Naive thymus-derived CD4-positive, alpha-beta T cell (primary cell): ENCODE results near the gene ZCCHC14. TPM values are rescaled to one million over a fixed set of nuclear protein-coding genes. Genes with fewer than 3 reads are reported as not detected.

Source experiments
- ATAC-seq: fragments of 150-1000 bp; cut with Tn5 transposase; 2 replicates; pipeline ENCODE4 v1.10.0; 2021; ENCODE audit warnings: mild to moderate bottlenecking, moderate library complexity
- CTCF ChIA-PET: fragments of 350-600 bp; sonication (Branson Sonifier 250); formaldehyde crosslinking; loops from one replicate; lab custom pipeline; 2021; ENCODE audit warnings: antibody characterized with exemption; lab: Charles Lee
- POLR2A ChIA-PET: fragments of 350-600 bp; sonication (Branson Sonifier 250); formaldehyde crosslinking; loops from one replicate; lab custom pipeline; 2021; ENCODE audit warnings: antibody characterized with exemption, inconsistent platforms; lab: Charles Lee
- DNase-seq, 9 donors: peaks; one replicate each; pipeline versions ENCODE4 v3.0.0 to v3.0.0-alpha.2; 2020 to 2022; ENCODE audit warnings: mixed read lengths in 1 of 9
- H3K27ac ChIP-seq: one replicate; pipeline ENCODE4 v1.7.0; 2013; ENCODE audit warnings: mild to moderate bottlenecking, low read depth, low read length, moderate library complexity
- H3K27me3 ChIP-seq, 2 donors: one replicate each; pipeline ENCODE4 v1.7.0; 2013; ENCODE audit warnings: low read length in 2 of 2, mild to moderate bottlenecking in 2 of 2, moderate library complexity in 2 of 2; ENCODE audit not compliant: control insufficient read depth in 2 of 2, insufficient read depth in 2 of 2
- H3K36me3 ChIP-seq, 3 experiments: 1 replicate in 2 of 3; 2 replicates in 1 of 3; pipeline ENCODE4 v1.7.0; 2013; ENCODE audit warnings: low read length in 3 of 3, mild to moderate bottlenecking in 3 of 3, moderate library complexity in 1 of 3; ENCODE audit not compliant: insufficient read depth in 3 of 3, control insufficient read depth in 2 of 3
- H3K4me1 ChIP-seq, 2 donors: one replicate each; pipeline ENCODE4 v1.7.0; 2013; ENCODE audit warnings: low read length in 2 of 2, mild to moderate bottlenecking in 2 of 2, moderate library complexity in 1 of 2; ENCODE audit not compliant: control insufficient read depth in 2 of 2, insufficient read depth in 2 of 2
- H3K4me3 ChIP-seq: 2 replicates; pipeline ENCODE4 v1.7.0; 2013; ENCODE audit warnings: mild to moderate bottlenecking, low read length
- H3K9me3 ChIP-seq, 3 experiments: 1 replicate in 2 of 3; 2 replicates in 1 of 3; pipeline ENCODE4 v1.7.0; 2013; ENCODE audit warnings: low read length in 3 of 3; ENCODE audit not compliant: control insufficient read depth in 2 of 3
- H3K27ac Mint-ChIP-seq, 9 donors: one replicate each; pipeline ENCODE4 v1.8.0; 2020 to 2022; ENCODE audit warnings: mixed read lengths in 9 of 9, mild to moderate bottlenecking in 8 of 9, moderate library complexity in 5 of 9, inconsistent platforms in 2 of 9
- H3K27me3 Mint-ChIP-seq, 5 donors: one replicate each; pipeline ENCODE4 v1.8.0; 2021 to 2022; ENCODE audit warnings: mixed read lengths in 5 of 5, mild to moderate bottlenecking in 1 of 5
- H3K36me3 Mint-ChIP-seq, 5 donors: one replicate each; pipeline ENCODE4 v1.8.0; 2020 to 2022; ENCODE audit warnings: mixed read lengths in 5 of 5, mild to moderate bottlenecking in 3 of 5, inconsistent platforms in 1 of 5
- H3K4me1 Mint-ChIP-seq, 7 donors: one replicate each; pipeline ENCODE4 v1.8.0; 2020 to 2022; ENCODE audit warnings: mixed read lengths in 7 of 7, mild to moderate bottlenecking in 3 of 7, inconsistent platforms in 1 of 7
- H3K4me3 Mint-ChIP-seq, 10 donors: one replicate each; pipeline ENCODE4 v1.8.0; 2020 to 2022; ENCODE audit warnings: mild to moderate bottlenecking in 10 of 10, mixed read lengths in 10 of 10, moderate library complexity in 6 of 10, inconsistent platforms in 2 of 10
- H3K9me3 Mint-ChIP-seq, 11 donors: one replicate each; pipeline ENCODE4 v1.8.0; 2020 to 2022; ENCODE audit warnings: mixed read lengths in 11 of 11, mild to moderate bottlenecking in 4 of 11, inconsistent platforms in 1 of 11, moderate library complexity in 1 of 11
- intact Hi-C, 2 donors: fragments of 100-400 bp; cut with micrococcal nuclease; formaldehyde crosslinking; loops; one replicate each; pipeline ENCODE4 v1.15.1; 2023
- polyA plus RNA-seq, 2 donors: library from polyadenylated mRNA; unstranded; fragments of 300-500 nt; fragmentation: Illumina TruSeq; gene quantifications; one replicate each; pipeline ENCODE4 v1.2.3, GENCODE V29; 2021
- total RNA-seq, 6 experiments: library from RNA in 5 of 6; stranded (reverse) in 5 of 6; gene quantifications; 1 replicate in 5 of 6; 2 replicates in 1 of 6; pipeline ENCODE4 v1.2.3 and lab custom pipeline; 2021 to 2026

Gene ZCCHC14
- total and polyA plus RNA-seq, 7 experiments from 2014 or later, result 0.64 to 34.2 (median 18.3) TPM

GRCh38 chr16:87538594-87538993 is 45.8 kb upstream of the ZCCHC14 start:
- no peaks in the 10 kb centered on the region for H3K4me1 Mint-ChIP-seq
- Histone ChIP-seq H3K9me3 (no peaks in the 10 kb centered on the region), H3K4me1 (no peaks in the 10 kb centered on the region), H3K4me3 (no peak overlapping the region), H3K27ac (no peak overlapping the region), H3K36me3 (no peaks in the 10 kb centered on the region), H3K27me3 (no peaks in the 10 kb centered on the region)
- no peak overlapping the region for H3K4me3 Mint-ChIP-seq
- CTCF ChIA-PET, result no interaction called here
- POLR2A ChIA-PET, result no interaction called here
- H3K9me3 Mint-ChIP-seq, result peaks cover 0 to 24% (median 4%) of the 10 kb centered on the region in 11 donors
- DNase-seq (no peak), ATAC-seq (no peak)
- intact Hi-C loops, result no loop called here
- H3K36me3 Mint-ChIP-seq, result no peaks in the 10 kb centered on the region
- H3K27ac Mint-ChIP-seq, result no peak overlapping the region
- H3K27me3 Mint-ChIP-seq, result peaks cover 18 to 43% (median 30%) of the 10 kb centered on the region in 5 donors

- ChIA-PET POLR2A (no interaction called here), CTCF (interaction anchor here (0.7 kb wide), 1 partner anchor 30 kb away, joined by 6 read pairs; no protein-coding TSS in a partner anchor)
- ATAC-seq, result no peak
- H3K4me1 ChIP-seq, result no peaks in the 10 kb centered on the region
- Mint-ChIP-seq H3K4me1 (no peaks in the 10 kb centered on the region), H3K4me3 (no peak overlapping the region), H3K27ac (no peak overlapping the region), H3K9me3 (peaks cover 0 to 28% (median 8%) of the 10 kb centered on the region in 11 donors), H3K36me3 (peaks cover 0 to 3% (median 0%) of the 10 kb centered on the region in 5 donors), H3K27me3 (peaks cover 18 to 43% (median 30%) of the 10 kb centered on the region in 5 donors)
- no peak overlapping the region for H3K4me3 ChIP-seq
- H3K9me3 ChIP-seq, result peaks cover 0 to 4% (median 0%) of the 10 kb centered on the region in 3 experiments
- no peak overlapping the region for H3K27ac ChIP-seq
- no peak for DNase-seq
- no peaks in the 10 kb centered on the region for H3K36me3 ChIP-seq
- intact Hi-C loops, result no loop called here
- H3K27me3 ChIP-seq, result no peaks in the 10 kb centered on the region
Observed at GRCh38 chr16:87538160-87538559, 45.3 kb upstream of the ZCCHC14 start.

- H3K27me3 ChIP-seq, result no peaks in the 10 kb centered on the region
- ChIA-PET POLR2A (no interaction called here), CTCF (no interaction called here)
- no peak for DNase-seq
- no peak overlapping the region for H3K27ac Mint-ChIP-seq
- H3K4me1 ChIP-seq, result no peaks in the 10 kb centered on the region
- peaks cover 0 to 7% (median 5%) of the 10 kb centered on the region in 5 donors for H3K36me3 Mint-ChIP-seq
- H3K4me1 Mint-ChIP-seq, result no peaks in the 10 kb centered on the region
- H3K27ac ChIP-seq, result no peak overlapping the region
- no peak overlapping the region for H3K4me3 ChIP-seq
- peaks cover 5 to 41% (median 16%) of the 10 kb centered on the region in 11 donors for H3K9me3 Mint-ChIP-seq
- no peaks in the 10 kb centered on the region for H3K36me3 ChIP-seq
- intact Hi-C loops, result no loop called here
- no peak for ATAC-seq
- peaks cover 18 to 44% (median 32%) of the 10 kb centered on the region in 5 donors for H3K27me3 Mint-ChIP-seq
- H3K9me3 ChIP-seq, result peaks cover 0 to 10% (median 0%) of the 10 kb centered on the region in 3 experiments
- no peak overlapping the region for H3K4me3 Mint-ChIP-seq
Observed at GRCh38 chr16:87536795-87537142, 43.9 kb upstream of the ZCCHC14 start.

GRCh38 chr16:87535855-87536794 is 43.3 kb upstream of the ZCCHC14 start:
- Histone ChIP-seq H3K4me1 (no peaks in the 10 kb centered on the region), H3K9me3 (peaks cover 0 to 10% (median 0%) of the 10 kb centered on the region in 3 experiments), H3K27me3 (no peaks in the 10 kb centered on the region), H3K27ac (no peak overlapping the region), H3K36me3 (no peaks in the 10 kb centered on the region), H3K4me3 (no peak overlapping the region)
- DNase-seq, result no peak
- H3K9me3 Mint-ChIP-seq, result peaks cover 5 to 47% (median 17%) of the 10 kb centered on the region in 11 donors
- ChIA-PET POLR2A (no interaction called here), CTCF (no interaction called here)
- ATAC-seq, result no peak
- H3K4me3 Mint-ChIP-seq, result no peak overlapping the region
- peaks cover 0 to 9% (median 6%) of the 10 kb centered on the region in 5 donors for H3K36me3 Mint-ChIP-seq
- H3K27ac Mint-ChIP-seq, result no peak overlapping the region
- no peaks in the 10 kb centered on the region for H3K4me1 Mint-ChIP-seq
- intact Hi-C loops, result no loop called here
- H3K27me3 Mint-ChIP-seq, result peaks cover 18 to 43% (median 34%) of the 10 kb centered on the region in 5 donors

GRCh38 chr16:87535457-87535854 is 42.6 kb upstream of the ZCCHC14 start:
- no peak for ATAC-seq
- peaks cover 0 to 13% (median 6%) of the 10 kb centered on the region in 5 donors for H3K36me3 Mint-ChIP-seq
- Histone ChIP-seq H3K4me1 (no peaks in the 10 kb centered on the region), H3K4me3 (no peak overlapping the region), H3K27ac (no peak overlapping the region), H3K9me3 (peaks cover 0 to 10% (median 0%) of the 10 kb centered on the region in 3 experiments), H3K36me3 (no peaks in the 10 kb centered on the region), H3K27me3 (no peaks in the 10 kb centered on the region)
- H3K4me1 Mint-ChIP-seq, result no peaks in the 10 kb centered on the region
- no peak for DNase-seq
- intact Hi-C loops, result no loop called here
- ChIA-PET POLR2A (no interaction called here), CTCF (no interaction called here)
- H3K27ac Mint-ChIP-seq, result no peak overlapping the region
- H3K9me3 Mint-ChIP-seq, result peaks cover 5 to 54% (median 21%) of the 10 kb centered on the region in 11 donors
- no peak overlapping the region for H3K4me3 Mint-ChIP-seq
- H3K27me3 Mint-ChIP-seq, result peaks cover 15 to 43% (median 35%) of the 10 kb centered on the region in 5 donors

- no peak for DNase-seq
- Histone ChIP-seq H3K9me3 (peaks cover 0 to 10% (median 0%) of the 10 kb centered on the region in 3 experiments), H3K4me3 (no peak overlapping the region), H3K4me1 (no peaks in the 10 kb centered on the region), H3K36me3 (no peaks in the 10 kb centered on the region), H3K27ac (no peak overlapping the region), H3K27me3 (no peaks in the 10 kb centered on the region)
- H3K27ac Mint-ChIP-seq, result no peak overlapping the region
- intact Hi-C loops, result no loop called here
- no peaks in the 10 kb centered on the region for H3K4me1 Mint-ChIP-seq
- no peak for ATAC-seq
- CTCF ChIA-PET, result no interaction called here
- H3K27me3 Mint-ChIP-seq, result peaks cover 10 to 36% (median 28%) of the 10 kb centered on the region in 5 donors
- peaks cover 0 to 18% (median 10%) of the 10 kb centered on the region in 5 donors for H3K36me3 Mint-ChIP-seq
- H3K4me3 Mint-ChIP-seq, result no peak overlapping the region
- POLR2A ChIA-PET, result no interaction called here
- H3K9me3 Mint-ChIP-seq, result peaks cover 5 to 61% (median 25%) of the 10 kb centered on the region in 11 donors
Observed at GRCh38 chr16:87534751-87535150, 41.9 kb upstream of the ZCCHC14 start.
